NCI-H460 (cell line): ENCODE data around the gene CHTF8. TPM values are rescaled to one million over a fixed set of nuclear protein-coding genes. Genes with fewer than 3 reads are reported as not detected.
"Not testable (repeated sequence)": the region's sequence is repeated elsewhere in the genome, so short reads cannot be mapped to it uniquely, and the experiment has no call there.

Experiments
- DNase-seq: peaks from one replicate; pipeline ENCODE4 v3.0.0-alpha.2; 2016; ENCODE audit warnings: low read depth; ENCODE audit errors: extremely low read depth
- polyA plus RNA-seq: library from polyadenylated mRNA; depleted of rRNA; stranded (reverse); fragments of >200 nt; gene quantifications from 2 replicates; pipeline ENCODE4 v1.2.3, GENCODE V29; 2014; cell fraction: nucleus; rRNA removed
- total RNA-seq: library from RNA; depleted of rRNA; stranded (reverse); fragments of >200 nt; shearing (Covaris generic); gene quantifications from 2 replicates; pipeline ENCODE4 v1.2.3, GENCODE V29; 2014; rRNA removed

The CHTF8 gene
- total RNA-seq = 47.6 and 53.4 TPM in 2 replicates
- polyA plus RNA-seq = 64.4 and 90.7 TPM in 2 replicates

DNA sequence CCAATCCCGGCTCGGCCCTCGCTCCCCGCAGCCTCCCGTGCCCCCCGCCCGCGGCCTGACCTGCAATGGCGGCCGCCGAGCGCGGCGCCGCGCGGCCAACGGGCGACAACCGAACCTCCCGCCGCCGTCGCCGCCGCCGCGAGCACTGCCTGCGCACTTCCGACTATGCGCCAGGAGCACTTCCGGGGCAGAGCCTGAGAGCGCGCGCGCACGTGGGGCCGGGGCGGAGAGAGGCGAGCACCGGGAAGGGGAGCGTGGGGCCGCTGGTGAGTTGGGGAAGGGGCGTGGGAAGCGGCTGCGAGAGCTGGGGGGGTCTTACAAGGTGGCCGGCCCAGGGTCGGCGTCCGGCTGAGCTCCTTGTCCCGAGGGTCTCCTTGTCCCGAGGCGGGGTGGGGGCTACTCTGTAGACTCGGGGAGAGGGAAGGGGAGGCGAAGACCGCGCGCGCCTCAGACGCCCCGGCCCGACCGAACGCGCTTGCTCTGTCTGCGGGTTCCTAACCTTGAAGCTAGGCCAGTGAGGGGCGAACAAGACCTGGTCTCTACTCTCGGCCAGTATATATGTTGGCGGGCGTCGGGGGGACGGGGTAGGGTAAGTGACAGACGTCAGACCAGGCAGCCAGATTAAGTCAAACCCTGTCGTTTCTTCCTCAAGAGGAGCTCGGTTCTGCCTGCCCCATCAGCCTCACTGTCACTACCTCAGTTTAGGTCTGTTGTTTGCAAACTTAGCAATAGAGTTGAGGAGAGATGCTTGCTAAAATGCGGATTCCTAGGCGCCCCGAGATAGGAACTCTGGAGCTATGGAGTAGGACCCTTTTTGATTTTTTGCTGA lies at the start of gene CHTF8, which contains the start of gene UTP4:
TSS of gene CHTF8 (minus strand) at position 165 of the 829 bp plus-strand sequence. CDS start 11,130 bp downstream, outside the sequence.
TSS of gene UTP4 (plus strand) at position 226 of the 829 bp plus-strand sequence. CDS start 811 bp downstream, outside the sequence.
- peak; percentile 71 for DNase-seq

DNA sequence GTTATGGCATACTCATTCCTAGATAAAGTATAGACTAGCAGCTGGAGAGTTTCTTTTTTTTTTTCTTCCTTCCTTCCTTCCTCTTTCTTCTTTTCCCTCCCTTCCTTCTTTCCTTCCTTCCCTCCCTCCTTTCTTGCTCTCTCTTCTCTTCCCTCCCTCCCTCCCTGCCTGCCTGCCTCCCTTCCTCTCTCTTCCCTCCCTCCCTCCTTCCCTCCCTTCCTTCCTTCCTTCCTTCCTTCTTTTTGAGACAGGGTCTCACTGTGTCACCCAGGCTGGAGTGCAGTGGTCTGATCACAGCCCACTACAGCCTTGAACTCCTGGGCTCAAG lies 47.6 kb upstream of the CHTF8 start:
- DNase-seq = no peak

GRCh38 chr16:69179328-69180010 lies 47.1 kb upstream of the CHTF8 start:
- no peak for DNase-seq

- DNase-seq = no peak
These were observed 43.8 kb upstream of the CHTF8 start for GRCh38 chr16:69176033-69176800.

DNA sequence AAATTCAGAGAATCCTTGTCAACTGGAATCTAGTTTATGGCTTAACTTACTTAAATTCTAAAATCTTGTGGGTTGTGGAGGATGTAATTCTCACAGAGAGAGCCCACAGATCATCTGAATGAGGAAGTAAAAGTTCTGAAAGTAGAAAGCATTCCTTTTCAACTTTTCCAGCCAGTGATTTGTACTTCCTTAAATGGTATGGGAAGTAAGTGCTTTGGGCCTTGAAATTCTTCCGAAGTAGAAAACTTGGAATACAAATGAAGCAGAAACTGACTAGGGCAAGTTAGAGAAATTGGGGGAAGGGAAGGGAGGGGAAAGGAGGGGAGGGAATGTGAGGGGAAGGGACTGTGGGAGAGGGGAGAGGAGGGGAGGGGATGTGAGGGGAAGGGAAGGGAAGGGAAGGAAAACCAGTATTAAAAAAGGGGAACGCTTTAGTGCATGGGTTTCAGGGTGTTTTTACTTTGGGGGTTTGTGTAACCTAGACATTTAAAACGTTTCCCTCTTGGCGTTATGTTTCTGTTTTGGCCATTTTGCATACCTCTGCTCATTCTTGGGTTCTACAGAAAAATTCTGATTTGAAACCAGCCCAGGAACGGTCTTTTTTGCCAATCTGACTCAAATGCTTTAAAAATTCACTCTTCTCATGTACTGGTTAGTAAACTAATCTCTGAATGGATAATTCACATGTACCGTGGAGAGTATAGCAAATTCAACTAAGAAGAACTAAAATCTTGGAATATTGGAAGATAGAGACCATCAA lies 39.1 kb upstream of the CHTF8 start:
- DNase-seq = no peak

GRCh38 chr16:69169607-69170352 lies 37.4 kb upstream of the CHTF8 start:
- no peak for DNase-seq

GRCh38 chr16:69169051-69169450 lies 36.7 kb upstream of the CHTF8 start:
- no peak for DNase-seq

- no peak for DNase-seq
These were observed 34.9 kb upstream of the CHTF8 start for GRCh38 chr16:69166946-69167930.

DNA sequence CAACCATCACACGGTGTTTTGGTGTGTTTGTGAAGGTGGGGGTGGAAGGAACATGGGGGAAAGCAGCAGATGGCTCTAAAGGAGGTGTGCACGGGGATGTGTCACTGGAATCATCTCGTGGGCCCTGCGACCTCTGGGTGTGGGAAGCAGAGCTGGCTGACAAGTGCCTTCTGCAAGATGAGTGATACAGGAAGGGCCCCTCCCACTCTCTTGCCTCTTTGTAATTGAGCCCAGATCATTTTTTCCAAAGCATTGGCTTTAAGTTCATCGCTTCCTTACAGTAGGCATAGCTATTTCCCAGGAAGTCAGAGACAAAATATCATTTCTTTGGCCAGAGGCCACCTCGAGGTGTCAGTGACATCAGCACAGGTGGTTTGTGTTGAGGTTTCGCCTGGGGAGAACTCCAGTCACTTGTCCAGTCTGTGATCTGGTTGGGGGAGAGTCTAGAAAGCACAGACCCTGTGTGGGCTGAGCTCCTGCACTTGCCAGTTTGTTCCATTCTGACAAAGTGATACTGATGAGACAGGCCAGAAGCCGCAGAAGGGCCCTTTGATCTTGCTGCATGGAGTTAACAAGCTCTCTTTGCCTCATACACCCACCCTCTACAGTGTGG lies 33.9 kb upstream of the CHTF8 start:
- DNase-seq = no peak

GRCh38 chr16:69165584-69165983 lies 33.2 kb upstream of the CHTF8 start:
- no peak for DNase-seq

DNA sequence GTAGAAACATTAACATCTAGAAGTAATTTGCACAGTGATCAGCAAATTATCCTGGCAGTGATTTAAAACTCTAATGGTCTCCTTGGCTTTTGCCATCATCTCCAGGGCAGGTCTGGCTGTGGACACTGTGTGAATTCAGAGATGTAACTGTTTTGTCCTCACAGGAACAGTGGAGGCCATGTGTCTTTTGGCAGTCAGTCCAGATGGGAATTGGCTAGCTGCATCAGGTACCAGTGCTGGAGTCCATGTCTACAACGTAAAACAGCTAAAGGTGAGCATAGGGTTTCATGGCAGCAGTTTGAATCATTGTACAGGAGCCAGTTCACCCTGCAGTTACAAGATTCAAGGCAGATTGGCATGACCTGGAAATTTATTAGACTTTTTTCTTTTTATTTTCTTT lies 27.8 kb upstream of the CHTF8 start:
- DNase-seq = no peak

DNA sequence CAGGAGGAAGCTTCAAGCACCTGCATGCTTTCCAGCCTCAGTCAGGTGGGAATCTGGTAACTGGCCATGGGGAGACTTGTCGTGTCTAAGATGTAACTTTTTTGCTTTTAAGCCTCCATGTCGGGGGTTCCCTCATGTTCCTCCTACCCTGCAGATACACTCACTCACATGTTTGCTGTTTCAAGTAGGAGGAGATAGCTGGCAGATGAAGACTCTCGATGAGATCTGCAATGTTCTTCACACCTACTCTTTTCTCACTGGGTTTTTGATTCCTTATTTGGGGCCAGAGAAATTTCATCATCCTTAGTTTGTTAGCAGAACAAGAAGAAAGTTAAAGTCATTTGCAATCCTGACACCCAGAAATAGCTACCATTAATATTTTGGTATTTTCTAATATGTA lies 24.8 kb upstream of the CHTF8 start:
- DNase-seq = no peak

DNA sequence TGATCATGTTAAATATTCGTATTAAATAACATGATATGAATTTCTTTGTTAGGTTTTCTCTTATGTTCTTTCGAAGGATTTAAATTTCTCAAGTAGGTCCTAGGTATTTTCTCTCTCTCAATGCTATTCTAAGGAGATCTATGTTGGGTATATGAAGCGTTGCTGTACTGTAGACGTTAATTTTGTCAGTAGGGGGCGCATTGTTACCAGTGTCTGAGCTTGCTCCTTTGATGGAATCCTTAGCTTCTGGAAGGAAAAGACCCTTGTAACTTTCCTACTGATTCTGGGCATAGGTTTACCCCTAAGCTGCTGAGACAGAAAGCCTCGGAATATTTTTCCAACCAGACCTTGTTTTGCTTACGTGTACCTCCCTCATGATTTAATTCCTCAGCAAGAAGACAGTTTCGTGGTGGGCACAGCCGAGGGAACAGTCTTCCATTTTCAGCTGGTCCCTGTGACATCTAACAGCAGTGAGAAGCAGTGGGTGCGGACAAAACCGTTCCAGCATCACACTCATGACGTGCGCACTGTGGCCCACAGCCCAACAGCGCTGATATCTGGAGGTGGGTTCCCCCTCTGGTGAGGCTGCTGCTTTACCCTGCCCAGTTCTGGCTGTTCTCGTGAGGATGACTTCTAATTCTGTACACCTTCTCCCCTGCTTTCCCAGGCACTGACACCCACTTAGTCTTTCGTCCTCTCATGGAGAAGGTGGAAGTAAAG lies 17.9 kb upstream of the CHTF8 start:
- DNase-seq = peak; percentile 65

GRCh38 chr16:69149621-69150020 lies 17.2 kb upstream of the CHTF8 start:
- not testable (repeated sequence) for DNase-seq

- DNase-seq = no peak
These were observed 13.3 kb upstream of the CHTF8 start for GRCh38 chr16:69145658-69146057.

- no peak for DNase-seq
These were observed 10.7 kb upstream of the CHTF8 start for GRCh38 chr16:69143116-69143515.

GRCh38 chr16:69141936-69142335 lies 9.5 kb upstream of the CHTF8 start:
- no peak for DNase-seq
